ENCODE results near the gene PTPRD. TPM values are rescaled to one million over a fixed set of nuclear protein-coding genes. Genes with fewer than 3 reads are reported as not detected.

Gene PTPRD
- total RNA-seq, 4 donors from 2014 or later: 0.72 to 8.0 (median 3.0) TPM

DNA sequence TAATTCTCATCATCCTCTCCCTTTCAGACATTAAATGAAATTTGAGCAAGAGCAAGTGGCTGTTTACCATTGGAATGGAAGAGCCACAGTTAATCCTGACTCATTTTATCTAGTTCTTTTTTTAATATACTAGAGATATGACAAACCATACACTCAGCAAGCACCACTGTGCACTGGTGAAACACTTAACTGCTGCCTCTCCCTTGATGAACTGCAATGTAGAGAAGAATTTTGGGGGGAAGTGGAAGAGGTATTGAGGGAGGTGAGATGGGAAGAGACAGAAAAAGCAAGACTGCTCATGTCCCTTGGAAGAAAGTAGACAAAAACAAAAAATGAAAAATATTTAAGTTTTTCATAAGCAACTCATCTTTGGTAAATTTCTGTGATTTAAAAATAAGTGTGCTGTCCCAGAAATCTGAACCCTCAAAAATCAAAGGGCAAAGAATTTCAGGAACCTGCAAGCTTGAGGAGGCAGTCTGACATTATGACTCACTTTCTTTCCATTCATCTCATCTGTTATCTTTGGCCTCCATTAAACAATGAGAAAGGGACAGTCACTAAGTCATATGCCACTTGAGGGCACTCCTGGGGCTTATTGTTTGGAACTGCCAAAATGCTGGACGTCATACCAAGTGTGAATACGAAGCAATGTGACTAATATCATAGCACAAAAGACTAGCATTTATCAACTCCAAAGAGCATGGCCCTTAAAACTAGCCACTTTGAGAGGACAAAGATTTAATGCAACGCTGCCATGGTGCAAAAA, 2246.5 kb downstream of the PTPRD start:
- 66 to 69% methylated on average over 3 of the region's 3 CpGs for WGBS, 2 donors
- no peak for TF ChIP-seq POLR2A (IDR thresholded peaks at IDR 0.05)
- TF ChIP-seq, protein P1, sequence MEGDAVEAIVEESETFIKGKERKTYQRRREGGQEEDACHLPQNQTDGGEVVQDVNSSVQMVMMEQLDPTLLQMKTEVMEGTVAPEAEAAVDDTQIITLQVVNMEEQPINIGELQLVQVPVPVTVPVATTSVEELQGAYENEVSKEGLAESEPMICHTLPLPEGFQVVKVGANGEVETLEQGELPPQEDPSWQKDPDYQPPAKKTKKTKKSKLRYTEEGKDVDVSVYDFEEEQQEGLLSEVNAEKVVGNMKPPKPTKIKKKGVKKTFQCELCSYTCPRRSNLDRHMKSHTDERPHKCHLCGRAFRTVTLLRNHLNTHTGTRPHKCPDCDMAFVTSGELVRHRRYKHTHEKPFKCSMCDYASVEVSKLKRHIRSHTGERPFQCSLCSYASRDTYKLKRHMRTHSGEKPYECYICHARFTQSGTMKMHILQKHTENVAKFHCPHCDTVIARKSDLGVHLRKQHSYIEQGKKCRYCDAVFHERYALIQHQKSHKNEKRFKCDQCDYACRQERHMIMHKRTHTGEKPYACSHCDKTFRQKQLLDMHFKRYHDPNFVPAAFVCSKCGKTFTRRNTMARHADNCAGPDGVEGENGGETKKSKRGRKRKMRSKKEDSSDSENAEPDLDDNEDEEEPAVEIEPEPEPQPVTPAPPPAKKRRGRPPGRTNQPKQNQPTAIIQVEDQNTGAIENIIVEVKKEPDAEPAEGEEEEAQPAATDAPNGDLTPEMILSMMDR (IDR thresholded peaks at IDR 0.05): no peak
- intact Hi-C loops (cut with DNase I; ENCODE audit: low total_unique reads): no loop called here
- H3K4me3 ChIP-seq (ENCODE audit: low read depth, poor library complexity, severe bottlenecking): no peak overlapping the region
- no peak for DNase-seq (ENCODE audit: low spot score in 2 of 2)

- H3K4me3 ChIP-seq (ENCODE audit: low read depth, poor library complexity, severe bottlenecking): no peak overlapping the region
- intact Hi-C loops (cut with DNase I; ENCODE audit: low total_unique reads): no loop called here
- TF ChIP-seq, protein P1 (IDR thresholded peaks at IDR 0.05): no peak
- no peak for TF ChIP-seq POLR2A (IDR thresholded peaks at IDR 0.05)
- 81 to 85% methylated on average over 4 of the region's 4 CpGs for WGBS, 2 donors
- DNase-seq (ENCODE audit: low spot score in 2 of 2): no peak
Observed at GRCh38 chr9:8365466-8366160, 2247.2 kb downstream of the PTPRD start.

GRCh38 chr9:8365029-8365428, 2247.8 kb downstream of the PTPRD start:
- intact Hi-C loops (cut with DNase I; ENCODE audit: low total_unique reads): no loop called here
- 31 to 43% methylated on average over 2 of the region's 2 CpGs for WGBS, 2 donors
- TF ChIP-seq, protein P1 (IDR thresholded peaks at IDR 0.05): no peak
- no peak for TF ChIP-seq POLR2A (IDR thresholded peaks at IDR 0.05)
- no peak for DNase-seq (ENCODE audit: low spot score in 2 of 2)
- no peak overlapping the region for H3K4me3 ChIP-seq (ENCODE audit: low read depth, poor library complexity, severe bottlenecking)

GRCh38 chr9:8364026-8364752, 2248.6 kb downstream of the PTPRD start:
- intact Hi-C loops (cut with DNase I; ENCODE audit: low total_unique reads): no loop called here
- 85% methylated on average over 11 of the region's 11 CpGs for WGBS, 2 donors
- TF ChIP-seq, protein P1 (IDR thresholded peaks at IDR 0.05): no peak
- no peak for TF ChIP-seq POLR2A (IDR thresholded peaks at IDR 0.05)
- DNase-seq (ENCODE audit: low spot score in 2 of 2): no peak
- H3K4me3 ChIP-seq (ENCODE audit: low read depth, poor library complexity, severe bottlenecking): no peak overlapping the region

DNA sequence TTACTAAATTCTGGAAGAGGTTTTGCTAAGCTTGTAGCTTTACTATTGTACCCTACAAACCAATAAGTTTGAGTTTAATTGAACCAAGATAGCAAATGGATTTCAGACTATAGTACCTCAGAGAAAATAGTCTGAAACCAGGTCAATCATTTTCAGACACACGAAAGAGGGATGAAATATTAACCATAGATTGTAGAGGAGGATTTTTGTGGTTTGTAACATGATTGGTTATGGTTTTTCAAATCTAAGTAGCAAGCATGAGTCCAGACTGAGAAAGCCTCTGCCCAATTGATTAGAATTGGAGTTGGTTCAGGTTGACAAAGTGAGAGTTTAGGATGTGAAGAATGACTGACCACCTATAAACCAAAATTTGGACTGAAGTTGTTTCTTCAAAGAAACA, 2250.6 kb downstream of the PTPRD start:
- TF ChIP-seq, protein P1 (IDR thresholded peaks at IDR 0.05): no peak
- TF ChIP-seq POLR2A (IDR thresholded peaks at IDR 0.05): no peak
- WGBS, 2 donors: 79 to 80% methylated on average over 1 of the region's 1 CpG
- intact Hi-C loops (cut with DNase I; ENCODE audit: low total_unique reads): no loop called here
- no peak for DNase-seq (ENCODE audit: low spot score in 2 of 2)
- no peak overlapping the region for H3K4me3 ChIP-seq (ENCODE audit: low read depth, poor library complexity, severe bottlenecking)
